WTC11 (cell line): ENCODE results near the gene PCNX1. TPM values are rescaled to one million over a fixed set of nuclear protein-coding genes. Genes with fewer than 3 reads are reported as not detected.
"Not testable (repeated sequence)": the region's sequence is repeated elsewhere in the genome, so short reads cannot be mapped to it uniquely, and the experiment has no call there.

ENCODE experiments used
- ATAC-seq: fragments of 200-7000 bp; cut with Tn5 transposase; 2 replicates; pipeline ENCODE4 v1.10.0; 2021; ENCODE audit warnings: mild to moderate bottlenecking, moderate library complexity
- CTCF ChIA-PET: fragments of 300-600 bp; sonication (Branson Sonifier 250); formaldehyde crosslinking; loops from one replicate; lab custom pipeline; 2021; ENCODE audit warnings: antibody characterized with exemption; lab: Charles Lee
- POLR2A ChIA-PET: fragments of 350-600 bp; sonication (Branson Sonifier 250); formaldehyde crosslinking; loops from one replicate; lab custom pipeline; 2021; ENCODE audit warnings: antibody characterized with exemption; lab: Charles Lee
- DNase-seq: peaks from one replicate; pipeline ENCODE4 v3.0.0; 2021; ENCODE audit warnings: low spot score
- H3K27ac Mint-ChIP-seq: 2 replicates; pipeline ENCODE4 v1.8.0; 2021; ENCODE audit warnings: mixed read lengths
- H3K27me3 Mint-ChIP-seq: 2 replicates; pipeline ENCODE4 v1.8.0; 2021; ENCODE audit warnings: low read depth, mild to moderate bottlenecking, moderate library complexity, mixed read lengths
- H3K36me3 Mint-ChIP-seq: 2 replicates; pipeline ENCODE4 v1.8.0; 2021; ENCODE audit warnings: mixed read lengths
- H3K4me1 Mint-ChIP-seq: 2 replicates; pipeline ENCODE4 v1.8.0; 2022; ENCODE audit warnings: mixed read lengths
- H3K4me3 Mint-ChIP-seq: 2 replicates; pipeline ENCODE4 v1.8.0; 2021; ENCODE audit warnings: mild to moderate bottlenecking, moderate library complexity, mixed read lengths
- H3K9me3 Mint-ChIP-seq: 2 replicates; pipeline ENCODE4 v1.8.0; 2021; ENCODE audit warnings: mixed read lengths
- EMX1 ChIP-seq: fragments of 250-450 bp; sonication (Bioruptor Pico); IDR thresholded peaks from 2 replicates; pipeline ENCODE4 v1.8.0; 2021; ENCODE audit warnings: mild to moderate bottlenecking
- ERG ChIP-seq: fragments of 250-450 bp; sonication (Bioruptor Pico); IDR thresholded peaks from 2 replicates; pipeline ENCODE4 v1.8.0; 2021; ENCODE audit warnings: mild to moderate bottlenecking
- FOXK1 ChIP-seq: sonication (generic); formaldehyde crosslinking; IDR thresholded peaks from 2 replicates; pipeline ENCODE4 v1.8.0; 2022; ENCODE audit warnings: mild to moderate bottlenecking, moderate library complexity, missing genetic modification reagents
- FOXP4 ChIP-seq: sonication (generic); formaldehyde crosslinking; IDR thresholded peaks from 2 replicates; pipeline ENCODE4 v1.8.0; 2022; ENCODE audit warnings: mild to moderate bottlenecking, missing genetic modification reagents
- GRHL2 ChIP-seq: fragments of 250-450 bp; sonication (Bioruptor Pico); IDR thresholded peaks from 2 replicates; pipeline ENCODE4 v1.8.0; 2022; ENCODE audit warnings: mild to moderate bottlenecking, moderate library complexity; ENCODE audit not compliant: insufficient replicate concordance, severe bottlenecking
- MLX ChIP-seq: sonication (generic); formaldehyde crosslinking; IDR thresholded peaks from 2 replicates; pipeline ENCODE4 v1.8.1; 2023; ENCODE audit warnings: mild to moderate bottlenecking, missing genetic modification reagents, moderate library complexity
- PRDM15 ChIP-seq: sonication (generic); formaldehyde crosslinking; IDR thresholded peaks from 2 replicates; pipeline ENCODE4 v1.8.0; 2022; ENCODE audit warnings: missing genetic modification reagents
- PREB ChIP-seq: sonication (generic); formaldehyde crosslinking; IDR thresholded peaks from 2 replicates; pipeline ENCODE4 v1.8.1; 2022; ENCODE audit warnings: mild to moderate bottlenecking, missing genetic modification reagents, moderate library complexity, borderline replicate concordance
- PRRX2 ChIP-seq: fragments of 250-450 bp; sonication (Bioruptor Pico); IDR thresholded peaks from 2 replicates; pipeline ENCODE4 v1.8.0; 2021; ENCODE audit warnings: mild to moderate bottlenecking
- STAT6 ChIP-seq: sonication (generic); formaldehyde crosslinking; conservative IDR thresholded peaks from 2 replicates; pipeline ENCODE4 v1.8.1; 2023; ENCODE audit warnings: mild to moderate bottlenecking, low read depth, missing genetic modification reagents, moderate library complexity
- ZBTB21 ChIP-seq: sonication (generic); formaldehyde crosslinking; IDR thresholded peaks from 2 replicates; pipeline ENCODE4 v1.8.1; 2023; ENCODE audit warnings: mild to moderate bottlenecking, missing genetic modification reagents, borderline replicate concordance
- ZNF121 ChIP-seq: sonication (generic); formaldehyde crosslinking; IDR thresholded peaks from 2 replicates; pipeline ENCODE4 v1.8.0; 2023; ENCODE audit warnings: missing genetic modification reagents
- ZNF138 ChIP-seq: sonication (generic); formaldehyde crosslinking; conservative IDR thresholded peaks from 2 replicates; pipeline ENCODE4 v1.8.1; 2022; ENCODE audit warnings: mild to moderate bottlenecking, moderate library complexity, missing genetic modification reagents
- ZSCAN18 ChIP-seq: fragments of 250-450 bp; sonication (Bioruptor Pico); IDR thresholded peaks from 2 replicates; pipeline ENCODE4 v2.1.2; 2022; ENCODE audit warnings: mild to moderate bottlenecking, moderate library complexity
- total RNA-seq: library from RNA; stranded (reverse); gene quantifications from 3 replicates; pipeline ENCODE4 v1.2.3, GENCODE V29; 2021

The PCNX1 gene
- total RNA-seq, 1 experiment from 2014 or later, result 46.4 TPM

GRCh38 chr14:70872678-70873020 is 34.6 kb upstream of the PCNX1 start (continued):
- TF ChIP-seq EMX1, result no peak

GRCh38 chr14:70873627-70874026 is 33.6 kb upstream of the PCNX1 start:
- ChIA-PET POLR2A (no interaction called here), CTCF (interaction anchor here (0.8 to 1.3 kb wide), 3 partner anchors 14 to 82 kb away, joined by 3 to 6 read pairs (median 5); partner anchors contain the start of gene PCNX1)
- no peak overlapping the region for H3K27ac Mint-ChIP-seq
- H3K27me3 Mint-ChIP-seq, result no peaks in the 10 kb centered on the region
- H3K9me3 Mint-ChIP-seq, result peaks cover 38% of the 10 kb centered on the region
- TF ChIP-seq PREB (no peak), ZNF121 (no peak), FOXP4 (CRISPR knock-in tag) (no peak)
- H3K36me3 Mint-ChIP-seq, result peaks cover 32% of the 10 kb centered on the region
- no peak overlapping the region for H3K4me3 Mint-ChIP-seq
- peaks cover 12% of the 10 kb centered on the region for H3K4me1 Mint-ChIP-seq
- ATAC-seq, result peak; percentile 48
- no peak for DNase-seq

- DNase-seq, H3K27me3 Mint-ChIP-seq, ATAC-seq, H3K27ac Mint-ChIP-seq, H3K4me3 Mint-ChIP-seq, CTCF ChIA-PET: not testable (repeated sequence)
- POLR2A ChIA-PET, result interaction anchor here (0.6 kb wide), 1 partner anchor 162 kb away, joined by 4 read pairs; no protein-coding TSS in a partner anchor
- Mint-ChIP-seq H3K9me3 (peaks cover 22% of the 10 kb centered on the region), H3K4me1 (peaks cover 12% of the 10 kb centered on the region), H3K36me3 (peaks cover 17% of the 10 kb centered on the region)
Observed at GRCh38 chr14:70875811-70876460, 31.3 kb upstream of the PCNX1 start.

GRCh38 chr14:70879448-70879847 is 27.8 kb upstream of the PCNX1 start:
- H3K4me3 Mint-ChIP-seq, result no peak overlapping the region
- POLR2A ChIA-PET, result no interaction called here
- TF ChIP-seq STAT6, result no peak
- TF ChIP-seq MLX, result no peak
- TF ChIP-seq PRRX2 (CRISPR knock-in tag), result no peak
- no peak for TF ChIP-seq ERG (CRISPR knock-in tag)
- no peak for TF ChIP-seq FOXK1 (CRISPR knock-in tag)
- TF ChIP-seq PREB, result no peak
- TF ChIP-seq ZBTB21, result no peak
- TF ChIP-seq ZSCAN18 (CRISPR knock-in tag), result no peak
- TF ChIP-seq PRDM15, result no peak
- no peak for TF ChIP-seq ZNF138
- TF ChIP-seq GRHL2 (CRISPR knock-in tag), result no peak

More at GRCh38 chr14:70879448-70879847, 27.8 kb upstream of the PCNX1 start:
- DNase-seq (no peak), ATAC-seq (no peak)
- CTCF ChIA-PET, result interaction anchor here (1.0 to 1.3 kb wide), 2 partner anchors 12 to 62 kb away, joined by 3 read pairs; no protein-coding TSS in a partner anchor
- no peak overlapping the region for H3K27ac Mint-ChIP-seq
- no peaks in the 10 kb centered on the region for H3K36me3 Mint-ChIP-seq
- H3K9me3 Mint-ChIP-seq, result 0 out of 2 replicates have a peak, but pooled peaks cover 5% of the 10 kb centered on the region
- peaks cover 12% of the 10 kb centered on the region for H3K4me1 Mint-ChIP-seq
- H3K27me3 Mint-ChIP-seq, result no peaks in the 10 kb centered on the region
